GM12875 (cell line): Measurements from ENCODE around the gene KHSRP.

Source experiments
- H3K4me3 ChIP-seq: one replicate; pipeline ENCODE4 v1.5.1; 2011; ENCODE audit warnings: low read depth, low read length, control low read depth
- CTCF ChIP-seq: IDR thresholded peaks from 2 replicates; pipeline ENCODE4 v1.5.1; 2011; ENCODE audit warnings: low read depth, mild to moderate bottlenecking, control low read depth, inconsistent platforms, low read length, moderate library complexity, borderline replicate concordance; ENCODE audit not compliant: insufficient read depth

The KHSRP gene

GRCh38 chr19:6417713-6418561, 6.7 kb downstream of the KHSRP start:
- TF ChIP-seq CTCF: no peak
- H3K4me3 ChIP-seq: no peak overlapping the region

- no peak for TF ChIP-seq CTCF
- H3K4me3 ChIP-seq: no peak overlapping the region
These were observed 7.8 kb downstream of the KHSRP start for GRCh38 chr19:6416658-6417405.

GRCh38 chr19:6415591-6416190, 8.9 kb downstream of the KHSRP start:
- no peak overlapping the region for H3K4me3 ChIP-seq
- TF ChIP-seq CTCF: no peak

- no peak overlapping the region for H3K4me3 ChIP-seq
- no peak for TF ChIP-seq CTCF
These were observed 9.6 kb downstream of the KHSRP start for GRCh38 chr19:6414793-6415590.

GRCh38 chr19:6413721-6414643, 10.6 kb downstream of the KHSRP start:
- H3K4me3 ChIP-seq: no peak overlapping the region
- no peak for TF ChIP-seq CTCF

GRCh38 chr19:6413291-6413690, 11.3 kb downstream of the KHSRP start:
- no peak overlapping the region for H3K4me3 ChIP-seq
- TF ChIP-seq CTCF: no peak
